NCI-H128 (cell line): ENCODE results near the gene C13orf46.

Source experiments
- DNase-seq: peaks from one replicate; lab custom pipeline; 2025; ENCODE audit not compliant: unreplicated experiment; lab: John Stamatoyannopoulos, UW

The C13orf46 gene

GRCh38 chr13:114010401-114011101 is 36.7 kb upstream of the C13orf46 start:
- no peak for DNase-seq

GRCh38 chr13:114009590-114010400 is 35.9 kb upstream of the C13orf46 start:
- no peak for DNase-seq

- no peak for DNase-seq
These were observed 35.2 kb upstream of the C13orf46 start for GRCh38 chr13:114008964-114009589.

GRCh38 chr13:114007566-114007965 is 33.7 kb upstream of the C13orf46 start:
- no peak for DNase-seq

GRCh38 chr13:114005206-114005724 is 31.4 kb upstream of the C13orf46 start:
- DNase-seq: no peak

- no peak for DNase-seq
These were observed 30.7 kb upstream of the C13orf46 start for GRCh38 chr13:114004420-114005205.

- DNase-seq: no peak
These were observed 29.0 kb upstream of the C13orf46 start for GRCh38 chr13:114002771-114003321.

- DNase-seq: no peak
These were observed 28.2 kb upstream of the C13orf46 start for GRCh38 chr13:114002009-114002544.

GRCh38 chr13:114001331-114002008 is 27.6 kb upstream of the C13orf46 start:
- no peak for DNase-seq

- DNase-seq: no peak
These were observed 26.5 kb upstream of the C13orf46 start for GRCh38 chr13:114000151-114001040.

- DNase-seq: no peak
These were observed 25.7 kb upstream of the C13orf46 start for GRCh38 chr13:113999618-113999910.

- DNase-seq: no peak
These were observed 25.1 kb upstream of the C13orf46 start for GRCh38 chr13:113998781-113999617.

GRCh38 chr13:113997845-113998751 is 24.2 kb upstream of the C13orf46 start:
- DNase-seq: no peak

GRCh38 chr13:113996912-113997745 is 23.3 kb upstream of the C13orf46 start:
- DNase-seq: no peak

- DNase-seq: no peak
These were observed 22.4 kb upstream of the C13orf46 start for GRCh38 chr13:113996081-113996911.
